Measurements from ENCODE around the gene MAP2K6.

Gene MAP2K6

GRCh38 chr17:69578385-69578936, 164.0 kb downstream of the MAP2K6 start:
- DNase-seq (ENCODE audit: low read depth), result no peak

GRCh38 chr17:69579961-69580677, 165.6 kb downstream of the MAP2K6 start:
- DNase-seq (ENCODE audit: low read depth), result no peak

- no peak for DNase-seq (ENCODE audit: low read depth)
Measured at GRCh38 chr17:69581061-69581961, 166.8 kb downstream of the MAP2K6 start.

GRCh38 chr17:69588316-69588715, 173.8 kb downstream of the MAP2K6 start:
- DNase-seq (ENCODE audit: low read depth), result no peak

- DNase-seq (ENCODE audit: low read depth), result no peak
Measured at GRCh38 chr17:69588827-69589239, 174.3 kb downstream of the MAP2K6 start.

GRCh38 chr17:69590671-69591070, 176.2 kb downstream of the MAP2K6 start:
- no peak for DNase-seq (ENCODE audit: low read depth)

GRCh38 chr17:69592692-69593350, 178.3 kb downstream of the MAP2K6 start:
- DNase-seq (ENCODE audit: low read depth), result no peak

- no peak for DNase-seq (ENCODE audit: low read depth)
Measured at GRCh38 chr17:69593351-69593715, 178.8 kb downstream of the MAP2K6 start.

GRCh38 chr17:69593716-69594115, 179.2 kb downstream of the MAP2K6 start:
- DNase-seq (ENCODE audit: low read depth), result no peak

- no peak for DNase-seq (ENCODE audit: low read depth)
Measured at GRCh38 chr17:69594641-69595040, 180.1 kb downstream of the MAP2K6 start.

GRCh38 chr17:69596141-69596540, 181.6 kb downstream of the MAP2K6 start:
- no peak for DNase-seq (ENCODE audit: low read depth)

GRCh38 chr17:69597898-69598692, 183.6 kb downstream of the MAP2K6 start:
- DNase-seq (ENCODE audit: low read depth), result no peak

GRCh38 chr17:69602972-69603371, 188.5 kb downstream of the MAP2K6 start:
- no peak for DNase-seq (ENCODE audit: low read depth)

All from HS-27A (cell line).